Panc1 (cell line): ENCODE measurements around the gene BICRA. TPM values are rescaled to one million over a fixed set of nuclear protein-coding genes. Genes with fewer than 3 reads are reported as not detected.

Experiments
- ATAC-seq: fragments of 200-7000 bp; cut with Tn5 transposase; 2 replicates; pipeline ENCODE4 v1.9.1; 2020; ENCODE audit warnings: mild to moderate bottlenecking, moderate library complexity
- BruUV-seq: library from RNA; stranded (reverse); fragments of 400-500 nt; replicated peaks from 2 replicates; lab custom pipeline; 2021; lab: Mats Ljungman, UMichigan
- CTCF ChIA-PET: fragments of 300-600 bp; sonication (Branson Sonifier 250); formaldehyde crosslinking; loops from one replicate; lab custom pipeline; 2022; ENCODE audit warnings: antibody characterized with exemption; lab: Charles Lee
- POLR2A ChIA-PET: fragments of 300-600 bp; sonication (Branson Sonifier 250); formaldehyde crosslinking; loops from one replicate; lab custom pipeline; 2022; ENCODE audit warnings: antibody characterized with exemption; lab: Charles Lee
- DNase-seq: peaks from one replicate; pipeline ENCODE4 v3.0.0-alpha.2; 2010; ENCODE audit warnings: low read depth, low spot score
- H3K27ac ChIP-seq: 2 replicates; pipeline ENCODE4 v1.5.1; 2011; ENCODE audit warnings: mild to moderate bottlenecking, low read length, inconsistent platforms
- H3K27me3 ChIP-seq: fragments of 200-500 bp; sonication (Bioruptor generic); 2 replicates; pipeline ENCODE4 v1.6.0; 2014; ENCODE audit warnings: low read length, inconsistent platforms; ENCODE audit not compliant: control insufficient read depth, insufficient read depth
- H3K36me3 ChIP-seq: fragments of 200-500 bp; sonication (Bioruptor generic); 2 replicates; pipeline ENCODE4 v1.5.1; 2014; ENCODE audit warnings: inconsistent platforms, mild to moderate bottlenecking, low read length, moderate library complexity; ENCODE audit not compliant: control insufficient read depth, insufficient read depth
- H3K4me1 ChIP-seq: 2 replicates; pipeline ENCODE4 v1.5.1; 2011; ENCODE audit warnings: inconsistent platforms, mild to moderate bottlenecking, low read length, moderate library complexity; ENCODE audit not compliant: control insufficient read depth, insufficient read depth
- H3K4me3 ChIP-seq, 2 experiments: 2 replicates each; pipeline ENCODE4 v1.5.1; 2011 to 2012; ENCODE audit warnings: low read depth in 2 of 2, low read length in 2 of 2, mild to moderate bottlenecking in 2 of 2, inconsistent platforms in 1 of 2, moderate library complexity in 1 of 2
- H3K9me3 ChIP-seq: fragments of 200-500 bp; sonication (Bioruptor generic); 2 replicates; pipeline ENCODE4 v1.5.1; 2014; ENCODE audit warnings: low read depth, mild to moderate bottlenecking, inconsistent platforms, low read length, moderate library complexity; ENCODE audit not compliant: control insufficient read depth, insufficient read depth
- POLR2AphosphoS5 ChIP-seq: IDR thresholded peaks from 2 replicates; pipeline ENCODE4 v1.6.1; 2012; ENCODE audit warnings: mild to moderate bottlenecking, low read depth, low read length, moderate library complexity
- SIN3A ChIP-seq: IDR thresholded peaks from 2 replicates; pipeline ENCODE4 v1.6.1; 2012; ENCODE audit warnings: low read depth, mild to moderate bottlenecking, low read length, moderate library complexity, borderline replicate concordance; ENCODE audit not compliant: insufficient read depth
- TCF7L2 ChIP-seq: IDR thresholded peaks from 2 replicates; pipeline ENCODE4 v1.6.1; 2011; ENCODE audit warnings: mild to moderate bottlenecking, low read depth, low read length, inconsistent platforms
- in situ Hi-C: cut with HindIII; loops from 2 replicates; pipeline ENCODE4 v1.10.0; 2016; ENCODE audit warnings: low sequenced_read_pairs, low pct_unique_long_range_greater_than_20kb
- intact Hi-C: fragments of 100-400 bp; cut with micrococcal nuclease; formaldehyde crosslinking; loops from one replicate; pipeline ENCODE4 v1.10.0; 2022; ENCODE audit not compliant: unreplicated experiment
- total RNA-seq: library from RNA; stranded (reverse); gene quantifications from one replicate; pipeline ENCODE4 v1.2.1, GENCODE V29; 2021; ENCODE audit not compliant: unreplicated experiment
- TF ChIP-seq, protein P1 (sequence below), 2 experiments: IDR thresholded peaks; 2 replicates each; pipeline ENCODE4 v1.6.1; 2011 to 2012; ENCODE audit warnings: low read depth in 2 of 2, control low read depth in 1 of 2, low read length in 1 of 2, mild to moderate bottlenecking in 1 of 2, moderate library complexity in 1 of 2; ENCODE audit not compliant: insufficient read depth in 1 of 2
- TF ChIP-seq, protein P2 (sequence below): fragments of 450-650 bp; IDR thresholded peaks from 2 replicates; pipeline ENCODE4 v1.5.1; 2017; ENCODE audit warnings: mild to moderate bottlenecking

Gene BICRA
- total RNA-seq, 1 experiment from 2014 or later, result 13.7 TPM

GRCh38 chr19:47704656-47705055 is 95.7 kb downstream of the BICRA start:
- no peak overlapping the region for H3K4me3 ChIP-seq
- H3K27ac ChIP-seq, result no peak overlapping the region
- TF ChIP-seq TCF7L2 (no peak), SIN3A (no peak), POLR2AphosphoS5 (no peak)
- TF ChIP-seq, protein P1, sequence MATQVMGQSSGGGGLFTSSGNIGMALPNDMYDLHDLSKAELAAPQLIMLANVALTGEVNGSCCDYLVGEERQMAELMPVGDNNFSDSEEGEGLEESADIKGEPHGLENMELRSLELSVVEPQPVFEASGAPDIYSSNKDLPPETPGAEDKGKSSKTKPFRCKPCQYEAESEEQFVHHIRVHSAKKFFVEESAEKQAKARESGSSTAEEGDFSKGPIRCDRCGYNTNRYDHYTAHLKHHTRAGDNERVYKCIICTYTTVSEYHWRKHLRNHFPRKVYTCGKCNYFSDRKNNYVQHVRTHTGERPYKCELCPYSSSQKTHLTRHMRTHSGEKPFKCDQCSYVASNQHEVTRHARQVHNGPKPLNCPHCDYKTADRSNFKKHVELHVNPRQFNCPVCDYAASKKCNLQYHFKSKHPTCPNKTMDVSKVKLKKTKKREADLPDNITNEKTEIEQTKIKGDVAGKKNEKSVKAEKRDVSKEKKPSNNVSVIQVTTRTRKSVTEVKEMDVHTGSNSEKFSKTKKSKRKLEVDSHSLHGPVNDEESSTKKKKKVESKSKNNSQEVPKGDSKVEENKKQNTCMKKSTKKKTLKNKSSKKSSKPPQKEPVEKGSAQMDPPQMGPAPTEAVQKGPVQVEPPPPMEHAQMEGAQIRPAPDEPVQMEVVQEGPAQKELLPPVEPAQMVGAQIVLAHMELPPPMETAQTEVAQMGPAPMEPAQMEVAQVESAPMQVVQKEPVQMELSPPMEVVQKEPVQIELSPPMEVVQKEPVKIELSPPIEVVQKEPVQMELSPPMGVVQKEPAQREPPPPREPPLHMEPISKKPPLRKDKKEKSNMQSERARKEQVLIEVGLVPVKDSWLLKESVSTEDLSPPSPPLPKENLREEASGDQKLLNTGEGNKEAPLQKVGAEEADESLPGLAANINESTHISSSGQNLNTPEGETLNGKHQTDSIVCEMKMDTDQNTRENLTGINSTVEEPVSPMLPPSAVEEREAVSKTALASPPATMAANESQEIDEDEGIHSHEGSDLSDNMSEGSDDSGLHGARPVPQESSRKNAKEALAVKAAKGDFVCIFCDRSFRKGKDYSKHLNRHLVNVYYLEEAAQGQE (IDR thresholded peaks at IDR 0.05; ENCODE audit: insufficient read depth in 1 of 2, low read depth in 2 of 2, low read length in 1 of 2), result no peak
- TF ChIP-seq, protein P2, sequence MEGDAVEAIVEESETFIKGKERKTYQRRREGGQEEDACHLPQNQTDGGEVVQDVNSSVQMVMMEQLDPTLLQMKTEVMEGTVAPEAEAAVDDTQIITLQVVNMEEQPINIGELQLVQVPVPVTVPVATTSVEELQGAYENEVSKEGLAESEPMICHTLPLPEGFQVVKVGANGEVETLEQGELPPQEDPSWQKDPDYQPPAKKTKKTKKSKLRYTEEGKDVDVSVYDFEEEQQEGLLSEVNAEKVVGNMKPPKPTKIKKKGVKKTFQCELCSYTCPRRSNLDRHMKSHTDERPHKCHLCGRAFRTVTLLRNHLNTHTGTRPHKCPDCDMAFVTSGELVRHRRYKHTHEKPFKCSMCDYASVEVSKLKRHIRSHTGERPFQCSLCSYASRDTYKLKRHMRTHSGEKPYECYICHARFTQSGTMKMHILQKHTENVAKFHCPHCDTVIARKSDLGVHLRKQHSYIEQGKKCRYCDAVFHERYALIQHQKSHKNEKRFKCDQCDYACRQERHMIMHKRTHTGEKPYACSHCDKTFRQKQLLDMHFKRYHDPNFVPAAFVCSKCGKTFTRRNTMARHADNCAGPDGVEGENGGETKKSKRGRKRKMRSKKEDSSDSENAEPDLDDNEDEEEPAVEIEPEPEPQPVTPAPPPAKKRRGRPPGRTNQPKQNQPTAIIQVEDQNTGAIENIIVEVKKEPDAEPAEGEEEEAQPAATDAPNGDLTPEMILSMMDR, result no peak
- ChIA-PET CTCF (no interaction called here), POLR2A (interaction anchor here (0.7 kb wide), 1 partner anchor 208 kb away, joined by 6 read pairs; no protein-coding TSS in a partner anchor)
- BruUV-seq, result no TSS peak
- ATAC-seq (no peak), DNase-seq (no peak)
- in situ Hi-C loops (no loop called here), intact Hi-C loops (loop anchor here (5.0 kb wide), 1 partner anchor 267 kb away; no protein-coding TSS in a partner anchor)
- no peaks in the 10 kb centered on the region for H3K9me3 ChIP-seq
- no peaks in the 10 kb centered on the region for H3K27me3 ChIP-seq
- no peaks in the 10 kb centered on the region for H3K36me3 ChIP-seq
- H3K4me1 ChIP-seq, result no peaks in the 10 kb centered on the region

GRCh38 chr19:47707135-47707925 is 98.4 kb downstream of the BICRA start:
- H3K27ac ChIP-seq, result no peak overlapping the region
- BruUV-seq, result no TSS peak
- CTCF ChIA-PET, result interaction anchor here (0.7 to 1.9 kb wide), 3 partner anchors 8 to 270 kb away, joined by 3 to 10 read pairs (median 3); no protein-coding TSS in a partner anchor
- POLR2A ChIA-PET, result interaction anchor here (0.6 kb wide), 1 partner anchor 30 kb away, joined by 4 read pairs; no protein-coding TSS in a partner anchor
- intact Hi-C loops (loop anchor here (5.0 kb wide), 1 partner anchor 270 kb away; no protein-coding TSS in a partner anchor), in situ Hi-C loops (no loop called here)
- H3K9me3 ChIP-seq, result no peaks in the 10 kb centered on the region
- H3K4me3 ChIP-seq, result no peak overlapping the region
- no peaks in the 10 kb centered on the region for H3K27me3 ChIP-seq
- DNase-seq (peak; percentile 52), ATAC-seq (peak; percentile 97)
- TF ChIP-seq, protein P2, result peak; percentile 85
- no peak for TF ChIP-seq TCF7L2
- no peaks in the 10 kb centered on the region for H3K36me3 ChIP-seq
- H3K4me1 ChIP-seq, result no peaks in the 10 kb centered on the region
